Trophoblast cell (in vitro differentiated cells and primary cell): ENCODE measurements around the gene AARS2.

Source experiments
- DNase-seq, 2 donors: peaks; one replicate each; pipeline ENCODE4 v3.0.0-alpha.2; 2016
- H2AFZ ChIP-seq: 2 replicates; pipeline ENCODE4 v1.6.1; 2013; ENCODE audit warnings: low read length, moderate library complexity, mild to moderate bottlenecking; ENCODE audit not compliant: insufficient read depth, poor library complexity
- H2AK5ac ChIP-seq: 2 replicates; pipeline ENCODE4 v1.6.1; 2013; ENCODE audit warnings: mild to moderate bottlenecking, low read length
- H2BK120ac ChIP-seq: 2 replicates; pipeline ENCODE4 v1.6.1; 2013; ENCODE audit warnings: low read length, mild to moderate bottlenecking, moderate library complexity; ENCODE audit not compliant: insufficient read depth, poor library complexity
- H2BK12ac ChIP-seq: 2 replicates; pipeline ENCODE4 v1.6.1; 2013; ENCODE audit warnings: mild to moderate bottlenecking, low read length, moderate library complexity
- H2BK5ac ChIP-seq: 2 replicates; pipeline ENCODE4 v1.6.1; 2013; ENCODE audit warnings: low read length, low read depth, moderate library complexity, mild to moderate bottlenecking; ENCODE audit not compliant: poor library complexity
- H3K14ac ChIP-seq: 2 replicates; pipeline ENCODE4 v1.6.1; 2013; ENCODE audit warnings: mild to moderate bottlenecking, low read length
- H3K18ac ChIP-seq: 2 replicates; pipeline ENCODE4 v1.6.1; 2013; ENCODE audit warnings: mild to moderate bottlenecking, low read length
- H3K23ac ChIP-seq: 2 replicates; pipeline ENCODE4 v1.6.1; 2013; ENCODE audit warnings: low read length
- H3K27ac ChIP-seq: 2 replicates; pipeline ENCODE4 v1.5.1; 2013; ENCODE audit warnings: low read depth, mild to moderate bottlenecking, inconsistent platforms, low read length, moderate library complexity
- H3K27me3 ChIP-seq: 2 replicates; pipeline ENCODE4 v1.6.1; 2013; ENCODE audit warnings: inconsistent platforms, mild to moderate bottlenecking, low read length, moderate library complexity; ENCODE audit not compliant: insufficient read depth
- H3K36me3 ChIP-seq, 2 experiments: 1 replicate in 1 of 2; 2 replicates in 1 of 2; pipeline ENCODE4 v1.6.1; 2013; ENCODE audit warnings: low read length in 2 of 2, mild to moderate bottlenecking in 2 of 2, moderate library complexity in 1 of 2; ENCODE audit not compliant: insufficient read depth in 2 of 2, control insufficient read depth in 1 of 2
- H3K4ac ChIP-seq: 2 replicates; pipeline ENCODE4 v1.6.1; 2013; ENCODE audit warnings: low read depth, mild to moderate bottlenecking, low read length, moderate library complexity
- H3K4me1 ChIP-seq, 2 experiments: 1 replicate in 1 of 2; 2 replicates in 1 of 2; pipeline ENCODE4 v1.6.1; 2013; ENCODE audit warnings: low read length in 2 of 2, mild to moderate bottlenecking in 2 of 2, moderate library complexity in 1 of 2; ENCODE audit not compliant: insufficient read depth in 2 of 2, control insufficient read depth in 1 of 2
- H3K4me2 ChIP-seq: 2 replicates; pipeline ENCODE4 v1.6.1; 2013; ENCODE audit warnings: inconsistent platforms, mild to moderate bottlenecking, low read length, moderate library complexity
- H3K4me3 ChIP-seq: 2 replicates; pipeline ENCODE4 v1.5.1; 2013; ENCODE audit warnings: mild to moderate bottlenecking, low read depth, low read length, inconsistent platforms
- H3K79me1 ChIP-seq: one replicate; pipeline ENCODE4 v1.6.1; 2013; ENCODE audit warnings: low read length
- H3K79me2 ChIP-seq: 2 replicates; pipeline ENCODE4 v1.6.1; 2013; ENCODE audit warnings: low read length, mild to moderate bottlenecking; ENCODE audit not compliant: control insufficient read depth, insufficient read depth, poor library complexity
- H3K9ac ChIP-seq: 2 replicates; pipeline ENCODE4 v1.6.1; 2013; ENCODE audit warnings: mild to moderate bottlenecking, low read length
- H3K9me3 ChIP-seq: 2 replicates; pipeline ENCODE4 v1.6.1; 2013; ENCODE audit warnings: low read depth, mild to moderate bottlenecking, control low read depth, inconsistent platforms, low read length; ENCODE audit not compliant: insufficient read depth
- H4K12ac ChIP-seq: 2 replicates; pipeline ENCODE4 v1.6.1; 2013; ENCODE audit warnings: low read depth, mild to moderate bottlenecking, low read length, moderate library complexity
- H4K8ac ChIP-seq: 2 replicates; pipeline ENCODE4 v1.6.1; 2013; ENCODE audit warnings: low read depth, mild to moderate bottlenecking, low read length, moderate library complexity
- H4K91ac ChIP-seq: one replicate; pipeline ENCODE4 v1.6.1; 2013; ENCODE audit warnings: low read depth, mild to moderate bottlenecking, low read length, moderate library complexity
- WGBS: extraction: QIAGEN DNeasy Blood & Tissue Kit; methylation state at CpG from one replicate; pipeline ENCODE4 v1.1.7; 2013; ENCODE audit warnings: missing lambda C conversion rate; ENCODE audit not compliant: insufficient read length, insufficient coverage; ENCODE audit errors: extremely low coverage; 5-methylcytosine and 5-hydroxymethylcytosine counted together

AARS2 gene

GRCh38 chr6:44269921-44270525, 43.1 kb downstream of the AARS2 start, which contains the start of gene TMEM151B:
Gene TMEM151B (plus strand): TSS chr6:44270450. CDS start chr6:44270743, 293 bp downstream.
- H2AFZ ChIP-seq = no peak within 1 kb of the TSS
- no peak within 1 kb of the TSS for H4K91ac ChIP-seq
- H3K36me3 ChIP-seq = no peaks in the 10 kb centered on the region
- no CpG with 5 or more reads among the region's 29 CpGs for WGBS
- H2BK12ac ChIP-seq = no peak within 1 kb of the TSS
- H2BK120ac ChIP-seq = no peak within 1 kb of the TSS
- H4K8ac ChIP-seq = no peak within 1 kb of the TSS
- no peak within 1 kb of the TSS for H3K27ac ChIP-seq
- DNase-seq = no peak
- peak within 1 kb of the TSS; percentile 76 for H3K4me2 ChIP-seq
- no peaks in the 10 kb centered on the region for H3K9me3 ChIP-seq
- peak within 1 kb of the TSS; percentile 58 for H3K4me3 ChIP-seq
- no peak within 1 kb of the TSS for H3K9ac ChIP-seq
- no peak within 1 kb of the TSS for H2AK5ac ChIP-seq
- peaks cover 29% of the 10 kb centered on the region for H3K27me3 ChIP-seq
- H3K79me1 ChIP-seq = peaks cover 3% of the 10 kb centered on the region
- no peak within 1 kb of the TSS for H3K14ac ChIP-seq
- peaks cover 1% of the 10 kb centered on the region for H3K79me2 ChIP-seq
- no peak within 1 kb of the TSS for H3K4ac ChIP-seq
- no peak within 1 kb of the TSS for H4K12ac ChIP-seq
- no peak within 1 kb of the TSS for H3K23ac ChIP-seq
- no peaks in the 10 kb centered on the region for H3K4me1 ChIP-seq
- no peak within 1 kb of the TSS for H2BK5ac ChIP-seq
- H3K18ac ChIP-seq = no peak within 1 kb of the TSS

GRCh38 chr6:44269178-44269920, 43.8 kb downstream of the AARS2 start:
- Histone ChIP-seq H2BK12ac (no peak overlapping the region), H3K9ac (no peak overlapping the region), H3K23ac (no peak overlapping the region), H3K36me3 (no peaks in the 10 kb centered on the region), H2BK120ac (no peak overlapping the region), H3K27me3 (peaks cover 29% of the 10 kb centered on the region), H3K18ac (no peak overlapping the region), H3K9me3 (no peaks in the 10 kb centered on the region), H3K4me2 (no peak overlapping the region), H2BK5ac (no peak overlapping the region), H3K14ac (no peak overlapping the region), H2AK5ac (no peak overlapping the region), H3K4me1 (peaks cover 5 to 6% of the 10 kb centered on the region in 2 experiments), H4K91ac (no peak overlapping the region), H3K4ac (no peak overlapping the region), H4K12ac (no peak overlapping the region), H3K27ac (no peak overlapping the region), H3K79me2 (peaks cover 3% of the 10 kb centered on the region), H4K8ac (no peak overlapping the region), H2AFZ (no peak overlapping the region), H3K4me3 (no peak overlapping the region), H3K79me1 (peaks cover 4% of the 10 kb centered on the region)
- no peak for DNase-seq
- no CpG with 5 or more reads among the region's 1 CpG for WGBS

- Histone ChIP-seq H3K9me3 (no peaks in the 10 kb centered on the region), H3K36me3 (no peaks in the 10 kb centered on the region), H3K14ac (no peak overlapping the region), H3K4me2 (no peak overlapping the region), H2AFZ (no peak overlapping the region), H3K9ac (no peak overlapping the region), H2BK120ac (no peak overlapping the region), H2AK5ac (no peak overlapping the region), H3K18ac (no peak overlapping the region), H4K8ac (no peak overlapping the region), H2BK12ac (no peak overlapping the region), H4K91ac (no peak overlapping the region), H3K4ac (no peak overlapping the region), H3K4me1 (peaks cover 17% of the 10 kb centered on the region in 2 experiments), H3K27me3 (peaks cover 29% of the 10 kb centered on the region), H2BK5ac (no peak overlapping the region), H3K23ac (no peak overlapping the region), H3K79me1 (peaks cover 8% of the 10 kb centered on the region), H3K79me2 (peaks cover 3% of the 10 kb centered on the region), H3K4me3 (no peak overlapping the region), H3K27ac (no peak overlapping the region), H4K12ac (no peak overlapping the region)
- WGBS = no CpG with 5 or more reads among the region's 5 CpGs
- peak; percentile 51 to 80 for DNase-seq
Observed at GRCh38 chr6:44268095-44268628, 45.0 kb downstream of the AARS2 start.

GRCh38 chr6:44267252-44267651, 45.9 kb downstream of the AARS2 start:
- Histone ChIP-seq H2BK12ac (no peak overlapping the region), H2AK5ac (no peak overlapping the region), H3K4me3 (no peak overlapping the region), H3K27me3 (peaks cover 29% of the 10 kb centered on the region), H4K12ac (no peak overlapping the region), H3K18ac (no peak overlapping the region), H3K27ac (no peak overlapping the region), H2BK120ac (no peak overlapping the region), H2AFZ (no peak overlapping the region), H4K8ac (no peak overlapping the region), H3K79me2 (peaks cover 3% of the 10 kb centered on the region), H3K14ac (no peak overlapping the region), H3K79me1 (peaks cover 8% of the 10 kb centered on the region), H3K4me1 (peaks cover 23 to 24% of the 10 kb centered on the region in 2 experiments), H3K36me3 (no peaks in the 10 kb centered on the region), H3K4me2 (no peak overlapping the region), H3K9me3 (no peaks in the 10 kb centered on the region), H2BK5ac (no peak overlapping the region), H3K23ac (no peak overlapping the region), H3K9ac (no peak overlapping the region), H3K4ac (no peak overlapping the region), H4K91ac (no peak overlapping the region)
- WGBS = no CpG with 5 or more reads among the region's 10 CpGs
- DNase-seq = no peak
